ENCODE measurements around the gene KHK. TPM values are rescaled to one million over a fixed set of nuclear protein-coding genes. Genes with fewer than 3 reads are reported as not detected.

The KHK gene
- total and polyA plus RNA-seq, 9 of the 15 experiments (the other 6 are each of a cell fraction or from before 2014, with no cell fraction given) = 1.5 to 10.7 (median 5.2) TPM

- TF ChIP-seq NKRF (IDR thresholded peaks at IDR 0.05; ENCODE audit: borderline replicate concordance) (peak; percentile 26; the same call in 1 of the 2 replicates), MTF1 (CRISPR knock-in tag; IDR thresholded peaks at IDR 0.05; ENCODE audit: borderline replicate concordance) (no peak), HCFC1 (IDR thresholded peaks at IDR 0.05; ENCODE audit: low read depth, low read length) (peak; percentile 83), TBL1XR1 (IDR thresholded peaks at IDR 0.05; ENCODE audit: low read length in 2 of 2) (0 out of 4 replicates have a peak, but pooled peaks of 1 of the 2 experiments have one; percentile 45), KDM5B (IDR thresholded peaks at IDR 0.05; ENCODE audit: insufficient replicate concordance, low read depth, low read length) (peak; percentile 83), RB1 (IDR thresholded peaks at IDR 0.05; ENCODE audit: low read depth) (peak; percentile 84; the same call in 1 of the 2 replicates), RAD21 (CRISPR knock-in tag; conservative IDR thresholded peaks at IDR 0.05 in 1 of 2, IDR thresholded peaks at IDR 0.05 in 1 of 2) (peak in 1 of 2 experiments; percentile 32; a peak in 2 of 4 replicates), TAL1 (IDR thresholded peaks at IDR 0.05) (no peak)
- TF ChIP-seq, protein P1, sequence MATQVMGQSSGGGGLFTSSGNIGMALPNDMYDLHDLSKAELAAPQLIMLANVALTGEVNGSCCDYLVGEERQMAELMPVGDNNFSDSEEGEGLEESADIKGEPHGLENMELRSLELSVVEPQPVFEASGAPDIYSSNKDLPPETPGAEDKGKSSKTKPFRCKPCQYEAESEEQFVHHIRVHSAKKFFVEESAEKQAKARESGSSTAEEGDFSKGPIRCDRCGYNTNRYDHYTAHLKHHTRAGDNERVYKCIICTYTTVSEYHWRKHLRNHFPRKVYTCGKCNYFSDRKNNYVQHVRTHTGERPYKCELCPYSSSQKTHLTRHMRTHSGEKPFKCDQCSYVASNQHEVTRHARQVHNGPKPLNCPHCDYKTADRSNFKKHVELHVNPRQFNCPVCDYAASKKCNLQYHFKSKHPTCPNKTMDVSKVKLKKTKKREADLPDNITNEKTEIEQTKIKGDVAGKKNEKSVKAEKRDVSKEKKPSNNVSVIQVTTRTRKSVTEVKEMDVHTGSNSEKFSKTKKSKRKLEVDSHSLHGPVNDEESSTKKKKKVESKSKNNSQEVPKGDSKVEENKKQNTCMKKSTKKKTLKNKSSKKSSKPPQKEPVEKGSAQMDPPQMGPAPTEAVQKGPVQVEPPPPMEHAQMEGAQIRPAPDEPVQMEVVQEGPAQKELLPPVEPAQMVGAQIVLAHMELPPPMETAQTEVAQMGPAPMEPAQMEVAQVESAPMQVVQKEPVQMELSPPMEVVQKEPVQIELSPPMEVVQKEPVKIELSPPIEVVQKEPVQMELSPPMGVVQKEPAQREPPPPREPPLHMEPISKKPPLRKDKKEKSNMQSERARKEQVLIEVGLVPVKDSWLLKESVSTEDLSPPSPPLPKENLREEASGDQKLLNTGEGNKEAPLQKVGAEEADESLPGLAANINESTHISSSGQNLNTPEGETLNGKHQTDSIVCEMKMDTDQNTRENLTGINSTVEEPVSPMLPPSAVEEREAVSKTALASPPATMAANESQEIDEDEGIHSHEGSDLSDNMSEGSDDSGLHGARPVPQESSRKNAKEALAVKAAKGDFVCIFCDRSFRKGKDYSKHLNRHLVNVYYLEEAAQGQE (IDR thresholded peaks at IDR 0.05; ENCODE audit: borderline replicate concordance) = no peak
- TF ChIP-seq, protein P1 (CRISPR knock-in tag; IDR thresholded peaks at IDR 0.05; ENCODE audit: low read depth) = peak; percentile 50; the same call in 1 of the 2 replicates
- TF ChIP-seq, protein P2, sequence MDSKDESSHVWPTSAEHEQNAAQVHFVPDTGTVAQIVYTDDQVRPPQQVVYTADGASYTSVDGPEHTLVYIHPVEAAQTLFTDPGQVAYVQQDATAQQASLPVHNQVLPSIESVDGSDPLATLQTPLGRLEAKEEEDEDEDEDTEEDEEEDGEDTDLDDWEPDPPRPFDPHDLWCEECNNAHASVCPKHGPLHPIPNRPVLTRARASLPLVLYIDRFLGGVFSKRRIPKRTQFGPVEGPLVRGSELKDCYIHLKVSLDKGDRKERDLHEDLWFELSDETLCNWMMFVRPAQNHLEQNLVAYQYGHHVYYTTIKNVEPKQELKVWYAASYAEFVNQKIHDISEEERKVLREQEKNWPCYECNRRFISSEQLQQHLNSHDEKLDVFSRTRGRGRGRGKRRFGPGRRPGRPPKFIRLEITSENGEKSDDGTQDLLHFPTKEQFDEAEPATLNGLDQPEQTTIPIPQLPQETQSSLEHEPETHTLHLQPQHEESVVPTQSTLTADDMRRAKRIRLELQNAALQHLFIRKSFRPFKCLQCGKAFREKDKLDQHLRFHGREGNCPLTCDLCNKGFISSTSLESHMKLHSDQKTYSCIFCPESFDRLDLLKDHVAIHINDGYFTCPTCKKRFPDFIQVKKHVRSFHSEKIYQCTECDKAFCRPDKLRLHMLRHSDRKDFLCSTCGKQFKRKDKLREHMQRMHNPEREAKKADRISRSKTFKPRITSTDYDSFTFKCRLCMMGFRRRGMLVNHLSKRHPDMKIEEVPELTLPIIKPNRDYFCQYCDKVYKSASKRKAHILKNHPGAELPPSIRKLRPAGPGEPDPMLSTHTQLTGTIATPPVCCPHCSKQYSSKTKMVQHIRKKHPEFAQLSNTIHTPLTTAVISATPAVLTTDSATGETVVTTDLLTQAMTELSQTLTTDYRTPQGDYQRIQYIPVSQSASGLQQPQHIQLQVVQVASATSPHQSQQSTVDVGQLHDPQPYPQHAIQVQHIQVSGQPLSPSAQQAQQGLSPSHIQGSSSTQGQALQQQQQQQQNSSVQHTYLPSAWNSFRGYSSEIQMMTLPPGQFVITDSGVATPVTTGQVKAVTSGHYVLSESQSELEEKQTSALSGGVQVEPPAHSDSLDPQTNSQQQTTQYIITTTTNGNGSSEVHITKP (IDR thresholded peaks at IDR 0.05; ENCODE audit: partially characterized antibody) = peak; percentile 8
Observed at GRCh38 chr2:27133905-27134780, 47.6 kb downstream of the KHK start, which contains the start of gene PREB (continued).
